GM06990 (cell line): ENCODE measurements around the gene ZNF689.
A peak's percentile ranks its signal among the peaks of the same experiment; 100 is the strongest.

Source experiments
- DNase-seq: peaks from one replicate; pipeline ENCODE4 v3.0.0-alpha.2; 2011; ENCODE audit not compliant: insufficient read length; ENCODE audit errors: extremely low read depth
- H3K27me3 ChIP-seq: replicated peaks from 2 replicates; pipeline ENCODE4 v1.6.0; 2011; ENCODE audit warnings: low read length; ENCODE audit not compliant: control insufficient read depth, insufficient read depth
- H3K36me3 ChIP-seq: 2 replicates; pipeline ENCODE4 v1.5.1; 2011; ENCODE audit warnings: low read length; ENCODE audit not compliant: control insufficient read depth, insufficient read depth
- H3K4me3 ChIP-seq: replicated peaks from 2 replicates; pipeline ENCODE4 v1.5.1; 2011; ENCODE audit warnings: low read depth, mild to moderate bottlenecking, control low read depth, low read length
- TF ChIP-seq, protein P1 (sequence below): IDR thresholded peaks from 2 replicates; pipeline ENCODE4 v1.5.1; 2011; ENCODE audit warnings: low read length, control low read depth, mild to moderate bottlenecking, inconsistent platforms; ENCODE audit not compliant: insufficient read depth, poor library complexity, severe bottlenecking

ZNF689 gene

DNA sequence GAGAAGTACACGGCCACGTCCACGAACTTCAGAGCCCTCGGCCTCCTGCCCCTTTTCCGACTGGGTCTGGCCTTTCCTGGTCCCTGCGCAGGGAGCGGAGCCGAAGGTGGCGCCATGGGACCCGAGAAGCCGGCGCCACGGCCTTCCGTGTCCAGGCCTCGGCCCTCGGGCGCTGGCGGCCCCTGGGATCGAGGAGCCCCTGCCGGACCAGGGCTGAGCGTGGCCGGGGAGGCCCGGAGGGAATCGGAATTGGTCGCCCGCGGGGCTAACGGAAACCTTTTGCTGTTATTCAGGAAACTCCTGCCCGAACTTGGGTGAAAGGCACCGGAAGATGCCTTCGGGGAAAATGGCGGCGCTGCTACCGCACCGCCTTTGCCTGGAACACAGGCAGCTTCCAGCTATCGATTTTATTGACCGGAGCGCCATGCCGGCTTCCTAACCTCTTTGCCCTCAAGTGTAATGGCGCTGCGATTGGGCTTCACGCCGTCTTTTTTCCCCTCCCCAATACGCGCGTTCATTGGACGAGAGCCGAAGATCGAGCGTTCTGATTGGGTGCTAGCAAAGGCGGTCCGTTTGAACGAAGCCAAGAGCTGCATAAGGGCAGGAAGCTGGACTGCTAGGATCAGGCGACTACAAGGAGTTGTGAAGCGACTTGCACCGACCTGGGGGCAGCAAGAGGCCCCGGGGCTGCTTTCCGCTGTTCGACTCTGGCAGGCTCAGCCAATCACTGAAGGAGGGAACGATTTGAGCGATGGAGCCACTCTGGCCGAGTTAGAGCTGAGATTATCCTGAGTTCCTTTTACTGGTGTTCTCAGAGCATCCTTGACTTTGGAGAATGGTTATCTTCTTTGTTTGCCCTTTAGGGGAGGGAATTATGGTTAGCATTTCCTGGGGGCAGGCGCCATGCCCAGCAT lies at the start of gene ZNF689:
TSS of gene ZNF689 (minus strand) at position 464 of the 914 bp plus-strand sequence. CDS start at position 116, 348 bp downstream.
- H3K36me3 ChIP-seq, result peaks cover 6% of the 10 kb centered on the region
- peak within 1 kb of the TSS; percentile 91 for H3K4me3 ChIP-seq
- TF ChIP-seq, protein P1, sequence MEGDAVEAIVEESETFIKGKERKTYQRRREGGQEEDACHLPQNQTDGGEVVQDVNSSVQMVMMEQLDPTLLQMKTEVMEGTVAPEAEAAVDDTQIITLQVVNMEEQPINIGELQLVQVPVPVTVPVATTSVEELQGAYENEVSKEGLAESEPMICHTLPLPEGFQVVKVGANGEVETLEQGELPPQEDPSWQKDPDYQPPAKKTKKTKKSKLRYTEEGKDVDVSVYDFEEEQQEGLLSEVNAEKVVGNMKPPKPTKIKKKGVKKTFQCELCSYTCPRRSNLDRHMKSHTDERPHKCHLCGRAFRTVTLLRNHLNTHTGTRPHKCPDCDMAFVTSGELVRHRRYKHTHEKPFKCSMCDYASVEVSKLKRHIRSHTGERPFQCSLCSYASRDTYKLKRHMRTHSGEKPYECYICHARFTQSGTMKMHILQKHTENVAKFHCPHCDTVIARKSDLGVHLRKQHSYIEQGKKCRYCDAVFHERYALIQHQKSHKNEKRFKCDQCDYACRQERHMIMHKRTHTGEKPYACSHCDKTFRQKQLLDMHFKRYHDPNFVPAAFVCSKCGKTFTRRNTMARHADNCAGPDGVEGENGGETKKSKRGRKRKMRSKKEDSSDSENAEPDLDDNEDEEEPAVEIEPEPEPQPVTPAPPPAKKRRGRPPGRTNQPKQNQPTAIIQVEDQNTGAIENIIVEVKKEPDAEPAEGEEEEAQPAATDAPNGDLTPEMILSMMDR, result no peak
- DNase-seq, result peak; percentile 92
- H3K27me3 ChIP-seq, result no peaks in the 10 kb centered on the region

DNA sequence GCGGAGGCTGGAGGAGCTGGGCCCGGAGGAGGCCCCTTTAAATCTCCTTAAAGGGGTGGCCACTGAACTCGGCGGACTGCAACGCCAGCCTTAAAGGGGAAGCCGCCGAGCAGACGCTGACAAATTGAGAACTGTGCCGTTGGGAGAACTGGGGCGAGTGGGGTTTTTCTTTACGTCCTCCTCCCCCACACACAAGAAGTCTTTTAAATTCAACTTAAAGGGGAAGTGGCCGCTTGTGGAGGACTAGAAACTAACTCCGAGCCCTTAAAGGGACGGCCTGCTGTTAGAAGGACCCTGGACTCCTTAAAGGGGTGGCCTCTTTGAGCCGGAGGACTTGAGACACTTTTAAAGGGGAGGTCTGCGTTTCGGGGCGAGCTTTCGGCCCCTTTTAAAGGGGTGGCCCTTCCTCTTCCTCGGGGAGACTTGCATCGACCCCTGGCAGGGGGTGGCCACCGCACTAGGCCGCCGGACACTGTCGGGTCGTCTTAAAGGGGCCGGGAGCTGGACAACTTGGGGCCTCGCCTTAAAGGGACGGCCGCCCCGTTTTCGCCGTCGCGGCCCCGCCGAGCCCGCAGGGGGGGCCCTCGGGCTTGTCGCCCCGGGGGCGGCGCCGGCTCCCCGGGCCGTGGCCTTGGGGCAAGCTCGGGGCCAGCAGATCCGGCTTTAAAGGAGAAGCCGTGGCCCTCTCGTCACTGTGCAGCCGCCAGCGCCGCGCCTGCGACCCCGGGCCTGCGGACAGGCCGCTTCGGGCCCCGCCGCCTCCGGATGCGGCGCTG lies 48.7 kb upstream of the ZNF689 start:
- Histone ChIP-seq H3K4me3 (peak overlapping the region; percentile 77), H3K36me3 (peaks cover 34% of the 10 kb centered on the region), H3K27me3 (no peaks in the 10 kb centered on the region)
- TF ChIP-seq, protein P1, result no peak
- DNase-seq, result peak; percentile 86

DNA sequence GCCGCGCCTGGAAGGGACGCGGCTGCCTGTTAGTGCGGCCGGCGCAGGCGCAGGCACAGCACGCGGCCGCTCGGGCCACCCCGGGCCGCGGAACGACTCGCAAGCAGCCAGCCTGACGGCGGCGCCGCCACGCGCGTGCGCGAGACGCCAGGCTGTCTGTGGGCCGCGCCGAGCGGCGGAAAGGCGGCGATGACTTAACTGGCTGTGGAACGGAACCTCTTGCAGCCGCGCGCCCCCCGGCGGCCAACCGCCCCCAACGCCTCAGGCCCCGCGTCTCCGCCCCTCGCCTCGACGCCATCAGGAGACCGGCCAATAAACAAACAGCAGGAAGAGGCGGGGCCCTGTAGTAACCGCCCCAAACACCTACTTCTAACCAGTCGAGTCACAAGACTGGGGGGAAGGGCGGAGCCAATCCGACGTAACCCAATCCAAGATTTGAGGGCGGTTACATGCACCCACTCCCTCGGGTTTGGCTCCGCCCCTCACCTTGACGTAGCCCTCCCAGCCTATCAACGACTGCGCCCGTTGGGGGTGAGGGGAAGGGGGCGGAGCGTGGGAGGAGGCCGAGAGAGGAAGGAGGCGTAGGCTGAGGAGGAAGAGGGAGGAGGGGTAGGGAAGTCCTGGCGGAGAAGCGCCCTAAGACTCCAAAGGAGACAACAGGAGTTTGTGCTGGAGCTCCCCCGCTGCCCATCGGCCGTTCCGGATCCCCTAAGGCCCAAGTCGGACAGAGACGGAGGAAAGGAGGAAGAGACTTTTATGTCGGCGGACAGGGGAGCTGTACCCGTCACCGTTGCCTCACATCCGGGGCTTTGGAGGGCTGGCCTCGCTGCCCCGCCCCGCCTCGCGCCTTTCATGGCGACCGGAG lies 47.9 kb upstream of the ZNF689 start, which contains the start of gene FBRS:
TSS of gene FBRS (plus strand) at position 566 of the 865 bp plus-strand sequence. CDS start 1,088 bp downstream, outside the sequence.
- Histone ChIP-seq H3K4me3 (peak within 1 kb of the TSS; percentile 77), H3K27me3 (no peaks in the 10 kb centered on the region), H3K36me3 (peaks cover 33% of the 10 kb centered on the region)
- TF ChIP-seq, protein P1, result peak; percentile 76
- DNase-seq, result peak; percentile 100

DNA sequence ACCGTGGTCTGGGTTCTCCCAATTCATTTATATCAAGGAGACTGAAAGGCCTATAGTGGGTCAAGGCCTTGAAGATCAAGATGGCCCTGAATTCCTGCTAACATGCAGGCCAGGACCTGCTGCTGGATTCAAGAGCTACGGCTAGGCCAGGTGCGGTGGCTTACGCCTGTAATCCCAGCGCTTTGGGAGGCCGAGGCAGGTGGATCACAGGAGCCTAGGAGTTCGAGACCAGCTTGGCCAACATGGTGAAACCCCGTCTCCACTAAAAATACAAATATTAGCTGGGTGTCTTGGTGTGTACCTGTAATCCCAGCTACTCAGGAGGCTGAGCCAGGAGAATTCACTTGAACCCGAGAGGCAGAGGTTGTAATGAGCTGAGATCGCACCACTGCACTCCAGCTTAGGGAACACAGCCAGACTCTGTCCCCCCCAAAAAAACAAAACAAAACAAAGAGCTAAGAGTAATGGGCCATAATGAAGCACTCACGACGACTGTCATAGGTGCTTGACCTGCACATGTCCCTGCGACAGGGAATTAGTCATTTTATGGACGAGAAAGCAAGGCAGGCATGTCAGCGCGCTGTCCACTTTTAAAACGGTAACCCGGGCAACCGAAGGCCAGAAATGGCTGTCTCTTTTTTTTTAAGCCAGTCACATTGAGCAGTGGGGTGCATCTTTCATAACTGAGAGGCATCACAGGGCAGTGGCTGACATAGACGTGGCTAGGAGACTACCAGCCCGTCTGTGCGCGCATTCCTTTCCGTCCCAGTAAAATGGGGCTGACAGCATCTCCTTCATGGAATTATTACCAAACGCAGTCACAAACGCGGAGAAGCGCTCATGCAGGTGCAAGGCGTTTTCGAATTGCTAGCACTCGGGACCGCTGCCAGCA lies 47.0 kb upstream of the ZNF689 start:
- TF ChIP-seq, protein P1, result no peak
- no peak for DNase-seq
- Histone ChIP-seq H3K36me3 (peaks cover 30% of the 10 kb centered on the region), H3K27me3 (no peaks in the 10 kb centered on the region), H3K4me3 (peak overlapping the region; percentile 53)
